NCI-H1436 (cell line): ENCODE measurements around the gene EME2.

Experiments used
- DNase-seq: peaks from one replicate; lab custom pipeline; 2025; lab: John Stamatoyannopoulos, UW

The EME2 gene

DNA sequence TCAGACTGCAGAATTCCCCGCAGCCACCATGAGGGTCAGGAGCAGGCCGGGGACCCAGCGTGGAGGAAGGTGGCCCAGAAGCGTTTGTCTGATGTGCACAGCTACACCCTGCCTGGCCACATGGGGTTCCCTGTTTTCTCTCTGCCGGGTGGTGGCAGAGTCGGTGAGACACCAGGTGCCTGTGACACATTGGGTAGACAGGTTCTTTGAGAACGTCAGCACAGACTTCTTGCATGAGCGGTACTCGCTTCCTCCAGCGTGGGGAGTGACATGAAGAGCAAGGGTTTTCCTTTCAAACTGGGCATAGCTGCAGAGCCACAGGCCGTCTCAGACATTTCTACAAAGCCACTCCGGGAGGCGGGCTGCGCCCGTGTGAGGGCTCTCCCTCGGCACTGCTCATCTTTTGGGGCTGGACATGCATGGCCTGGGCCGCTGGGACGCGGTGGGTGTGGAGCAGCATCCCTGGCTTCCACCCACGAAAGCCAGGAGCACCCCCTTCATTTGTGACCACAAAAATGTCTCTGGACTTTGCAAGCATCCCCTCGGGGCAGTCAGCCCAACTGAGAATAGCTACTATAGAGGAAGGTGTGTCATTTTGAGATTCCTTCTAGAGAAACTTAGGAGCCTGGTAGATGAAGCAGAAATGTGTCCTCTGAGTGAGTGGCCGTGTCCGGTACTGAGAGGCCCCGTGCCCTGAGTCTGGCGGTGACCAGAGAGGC, 27.3 kb upstream of the EME2 start:
- no peak for DNase-seq

DNA sequence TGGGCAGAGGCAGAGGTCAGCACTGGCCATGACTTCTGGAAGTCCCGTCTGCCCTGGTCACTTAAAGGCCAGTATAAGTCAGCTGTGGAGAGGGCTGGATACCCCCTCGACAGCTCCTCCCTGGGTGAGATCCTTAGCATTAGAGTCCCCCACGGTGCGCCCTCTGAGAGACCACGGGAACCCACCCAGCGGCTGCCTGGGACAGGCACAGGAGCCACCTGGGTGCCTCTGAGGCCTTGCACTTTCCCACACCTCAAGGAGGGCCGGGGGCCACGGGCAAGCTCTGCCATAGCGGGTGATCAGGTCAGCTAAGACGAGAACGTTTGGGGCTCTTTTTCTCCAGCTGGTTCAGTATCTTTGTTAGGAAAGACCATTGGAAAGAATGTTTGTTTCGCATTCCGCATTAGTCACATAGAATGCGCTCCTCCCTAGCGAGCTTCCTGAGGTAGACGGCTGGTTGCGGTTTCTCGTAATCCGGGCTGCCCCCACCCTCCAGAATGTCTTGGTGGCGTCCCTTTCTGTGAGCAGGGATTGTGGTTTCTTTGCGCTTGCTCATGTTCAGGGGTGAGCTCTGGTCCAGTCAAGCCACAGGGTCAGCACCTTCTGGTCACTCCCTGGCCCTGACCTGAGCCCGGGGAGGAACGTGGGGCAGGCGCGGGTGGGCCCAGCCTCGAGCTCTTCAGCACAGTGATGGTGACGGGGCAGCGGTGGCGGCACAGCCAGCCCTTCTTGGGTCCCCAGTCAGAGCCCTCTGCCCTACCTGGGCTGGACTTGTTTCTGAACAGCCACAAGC, 26.5 kb upstream of the EME2 start:
- DNase-seq = no peak

DNA sequence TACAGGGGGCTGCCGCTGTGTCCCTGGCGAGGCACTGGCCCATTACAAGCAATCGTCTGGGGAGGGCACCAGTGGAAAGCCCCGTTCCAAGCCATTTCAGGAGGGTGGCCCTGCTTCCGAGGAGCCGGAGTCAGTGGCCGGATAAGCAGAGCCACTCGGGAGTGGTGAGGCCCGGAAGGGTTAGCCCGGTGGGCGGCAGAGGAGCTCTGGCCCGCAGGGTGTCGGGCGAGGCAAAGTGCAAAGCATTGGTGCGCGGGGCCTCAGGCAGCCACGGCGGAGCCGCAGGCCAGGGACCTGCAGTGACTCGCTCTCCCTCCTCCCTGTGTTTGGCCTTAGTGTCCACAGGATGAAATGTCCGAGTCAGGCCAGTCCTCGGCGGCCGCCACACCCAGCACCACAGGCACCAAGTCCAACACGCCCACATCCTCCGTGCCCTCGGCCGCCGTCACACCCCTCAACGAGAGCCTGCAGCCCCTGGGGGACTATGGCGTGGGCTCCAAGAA, 25.9 kb upstream of the EME2 start:
- DNase-seq = no peak

DNA sequence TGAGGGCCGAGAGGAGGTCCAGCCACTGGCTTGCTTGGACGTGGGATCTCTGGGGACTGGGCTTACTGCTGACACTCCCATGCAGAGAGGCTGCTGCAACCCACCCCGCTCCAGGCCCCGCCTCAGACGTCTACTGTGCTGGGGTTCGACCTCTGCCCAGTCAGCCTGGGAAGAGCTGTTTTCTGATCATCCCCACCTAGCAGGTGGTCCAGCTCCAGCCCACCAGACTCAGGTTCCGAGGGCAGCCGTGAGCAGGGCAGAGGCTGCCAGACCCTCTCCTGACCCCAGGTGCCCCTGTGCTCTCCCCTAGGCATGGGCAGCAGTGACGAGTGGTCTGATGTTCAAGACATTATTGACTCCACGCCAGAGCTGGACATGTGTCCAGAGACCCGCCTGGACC, 24.7 kb upstream of the EME2 start:
- DNase-seq = no peak

DNA sequence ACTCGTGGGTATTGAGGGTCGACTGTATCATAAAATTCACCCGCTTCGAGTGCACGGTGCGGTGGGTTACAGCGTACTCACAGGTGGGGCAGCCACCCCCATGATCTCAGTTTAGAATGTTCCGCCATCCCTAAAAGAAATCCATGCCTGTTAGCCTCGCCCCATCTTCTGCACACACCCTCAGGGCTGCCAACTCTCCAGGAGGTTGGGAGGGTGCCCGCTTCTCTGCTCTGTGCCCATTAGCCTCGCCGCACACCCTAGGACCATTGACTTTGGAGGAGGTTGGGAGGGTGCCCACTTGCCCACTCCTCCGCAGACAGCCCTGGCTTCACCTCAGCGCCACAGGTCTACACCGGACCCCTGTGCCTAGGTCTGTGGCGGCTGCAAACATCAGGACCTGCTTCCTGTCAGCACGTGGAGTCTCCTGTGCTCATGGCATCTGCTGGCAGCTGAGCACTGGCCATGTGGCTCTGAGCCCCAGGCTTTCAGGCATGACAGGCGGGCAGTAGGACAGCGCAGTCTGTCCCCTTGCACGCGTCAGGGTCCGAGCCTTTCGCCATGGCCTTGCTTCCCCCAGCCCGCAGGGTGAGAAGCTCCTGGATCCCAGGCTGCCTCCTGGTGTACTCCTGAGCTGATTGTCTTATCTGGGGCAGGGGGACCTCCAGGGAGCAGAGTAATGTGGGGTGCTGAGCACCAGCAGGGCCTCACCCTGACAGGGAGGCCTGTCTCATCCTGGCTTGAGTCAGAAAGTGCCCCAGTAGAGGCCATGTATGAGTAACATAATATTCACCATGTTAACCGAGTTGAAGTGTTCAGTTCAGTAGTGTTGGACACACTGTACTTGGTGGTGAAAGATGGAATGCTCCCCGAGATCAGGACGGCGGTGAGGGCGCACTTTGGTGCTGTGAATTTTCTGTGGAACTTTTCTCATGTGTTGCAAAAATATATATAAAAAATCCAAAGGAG, 23.2 kb upstream of the EME2 start:
- DNase-seq = no peak

DNA sequence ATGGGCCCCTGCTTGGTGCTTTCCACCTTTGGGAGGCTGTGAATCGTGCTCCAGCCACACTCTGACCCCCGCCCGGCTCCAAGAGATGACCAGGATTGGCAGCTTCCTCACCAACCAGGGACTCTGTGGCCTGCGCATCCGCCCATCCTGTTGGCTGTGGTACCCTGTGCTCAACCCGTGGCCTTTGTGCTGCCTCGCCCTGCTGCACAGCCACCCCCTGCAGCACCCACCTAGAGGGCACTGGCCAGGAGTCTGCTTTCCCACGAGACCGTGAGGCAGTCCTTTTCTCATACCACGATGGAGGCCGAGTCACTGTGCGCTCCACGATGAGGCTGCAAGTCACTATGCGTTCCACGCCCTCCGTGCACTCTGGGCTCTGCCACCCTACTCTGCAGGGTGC, 20.7 kb upstream of the EME2 start:
- DNase-seq = no peak

DNA sequence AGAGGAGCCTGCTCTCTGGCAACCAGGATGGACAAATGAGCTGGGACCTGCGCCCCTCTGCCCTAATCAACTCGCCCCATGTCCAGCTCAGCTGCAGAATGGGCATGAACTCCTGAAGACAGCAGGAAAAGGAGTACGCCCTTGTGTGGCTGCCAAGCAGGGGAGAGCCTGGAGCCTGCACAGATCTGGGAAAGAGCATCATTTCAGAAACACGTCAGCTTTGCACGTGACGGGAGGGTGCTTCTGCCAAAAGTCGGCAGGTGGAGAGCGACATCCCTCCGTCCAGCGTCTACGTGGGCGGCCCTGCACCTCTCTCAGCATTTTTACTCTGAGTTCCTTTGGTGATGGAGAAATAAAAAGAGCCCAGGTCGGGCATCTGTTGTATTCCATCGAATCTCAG, 19.8 kb upstream of the EME2 start:
- no peak for DNase-seq

DNA sequence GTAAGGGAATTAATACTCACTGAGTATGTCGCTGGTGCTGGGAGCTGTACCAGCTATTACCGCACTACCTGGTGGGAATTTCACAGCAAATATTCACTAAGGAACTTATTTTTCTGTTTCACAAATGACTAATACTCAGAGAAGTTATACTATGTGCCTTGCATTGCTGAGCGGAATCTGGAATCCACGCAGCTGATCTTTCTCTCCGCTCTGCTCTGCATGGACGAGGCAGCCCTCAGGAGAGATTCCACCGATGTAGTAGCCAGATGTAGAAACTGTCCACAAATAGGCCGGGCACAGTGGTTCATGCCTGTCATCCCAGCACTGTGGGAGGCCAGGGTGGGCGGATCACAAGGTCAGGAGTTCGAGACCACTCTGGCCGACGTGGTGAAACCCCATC, 18.4 kb upstream of the EME2 start:
- DNase-seq = no peak

DNA sequence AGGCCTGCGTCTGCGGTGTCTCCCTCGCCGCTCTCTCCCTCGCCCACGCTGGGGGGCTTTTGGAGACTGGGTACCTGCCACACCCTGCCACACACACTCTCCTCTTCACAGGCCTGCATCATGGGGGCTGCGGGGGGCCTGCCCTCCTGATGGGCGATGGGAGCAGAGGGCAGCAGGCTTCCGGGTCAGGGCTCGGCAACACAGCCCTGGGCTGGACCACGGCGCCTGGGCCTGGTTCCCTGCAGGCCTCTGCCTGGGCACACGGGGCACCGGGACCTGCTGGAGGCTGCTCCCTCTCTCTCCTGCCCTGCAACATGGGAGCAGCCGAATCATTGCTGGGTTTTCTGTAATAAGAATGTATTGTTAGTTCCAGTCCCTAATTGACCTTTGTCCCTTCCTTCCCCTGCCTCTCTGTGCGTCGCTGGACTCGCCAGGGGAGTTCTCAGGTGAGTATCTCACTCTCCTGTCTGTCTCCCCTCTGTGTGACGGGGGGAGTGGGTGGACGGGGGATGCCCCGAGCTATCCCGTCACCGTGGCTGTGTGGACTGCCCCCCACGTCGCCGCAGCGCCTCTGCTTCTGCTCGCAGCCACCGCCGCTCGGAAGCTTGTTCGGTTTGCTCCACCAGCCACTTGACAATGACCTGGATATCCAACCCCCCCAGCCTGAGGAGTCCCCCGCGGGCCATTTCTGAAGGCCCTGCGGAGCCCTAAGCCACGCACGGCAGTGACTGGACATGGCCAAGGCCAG, 14.7 kb upstream of the EME2 start:
- no peak for DNase-seq

DNA sequence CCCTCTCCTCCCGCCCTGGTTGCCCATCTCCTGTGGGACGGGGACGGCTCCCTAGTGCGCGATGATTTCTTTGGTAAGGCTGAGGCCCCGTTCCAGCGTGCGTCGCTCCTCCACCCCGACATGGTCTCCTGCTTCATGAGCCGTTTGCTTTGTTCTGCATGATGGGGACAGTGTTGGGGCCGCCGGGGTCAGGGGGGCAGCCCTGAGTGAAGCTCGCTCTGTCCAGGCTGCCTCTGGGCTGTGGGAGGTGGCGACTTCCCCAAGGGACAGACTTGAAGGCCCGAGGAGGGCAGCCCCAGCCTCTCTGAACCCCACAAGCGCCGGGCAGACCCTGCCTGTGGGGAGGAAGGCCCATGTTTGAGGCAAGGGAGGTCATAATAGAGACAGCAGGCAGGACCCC, 13.7 kb upstream of the EME2 start:
- DNase-seq = no peak

DNA sequence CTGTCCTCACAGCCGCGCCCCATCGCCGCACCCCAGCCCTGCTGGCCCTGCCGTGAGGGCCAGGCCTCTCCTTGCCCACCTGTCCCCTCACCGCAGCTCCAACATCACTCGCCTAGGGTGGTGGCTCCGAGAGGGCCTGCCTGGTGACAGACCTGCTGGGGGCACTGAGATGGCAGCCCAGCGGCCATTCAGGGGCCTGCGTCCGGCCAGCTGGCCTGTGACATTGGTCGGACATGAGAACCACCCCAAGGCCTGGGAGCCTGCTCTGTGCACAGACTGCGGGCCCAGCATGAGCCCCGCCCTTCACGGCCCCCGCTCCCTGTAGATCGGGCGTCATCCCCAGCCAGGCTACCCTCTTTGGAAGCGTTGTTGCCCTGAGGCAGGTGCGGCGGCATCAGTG, 13.1 kb upstream of the EME2 start:
- no peak for DNase-seq

DNA sequence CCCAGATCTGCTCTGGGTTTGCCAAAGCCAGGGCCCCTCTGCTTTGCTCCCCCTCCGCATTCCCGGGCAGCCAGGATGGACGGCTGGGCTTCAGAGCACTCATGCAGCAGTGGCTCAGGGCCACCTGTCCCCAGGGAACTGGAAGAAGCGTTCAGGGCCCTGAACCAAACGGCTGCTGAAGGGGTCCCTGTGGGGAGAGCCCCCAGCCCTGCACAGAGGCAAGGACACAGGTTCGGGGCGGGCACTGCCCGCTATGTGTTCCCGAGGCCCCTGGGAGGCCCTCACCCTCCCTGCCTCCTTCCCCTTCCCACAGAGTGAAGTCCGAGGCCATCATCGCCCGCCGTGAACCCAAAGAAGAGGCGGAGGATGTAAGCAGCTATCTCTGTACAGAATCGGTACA, 11.7 kb upstream of the EME2 start:
- DNase-seq = no peak

DNA sequence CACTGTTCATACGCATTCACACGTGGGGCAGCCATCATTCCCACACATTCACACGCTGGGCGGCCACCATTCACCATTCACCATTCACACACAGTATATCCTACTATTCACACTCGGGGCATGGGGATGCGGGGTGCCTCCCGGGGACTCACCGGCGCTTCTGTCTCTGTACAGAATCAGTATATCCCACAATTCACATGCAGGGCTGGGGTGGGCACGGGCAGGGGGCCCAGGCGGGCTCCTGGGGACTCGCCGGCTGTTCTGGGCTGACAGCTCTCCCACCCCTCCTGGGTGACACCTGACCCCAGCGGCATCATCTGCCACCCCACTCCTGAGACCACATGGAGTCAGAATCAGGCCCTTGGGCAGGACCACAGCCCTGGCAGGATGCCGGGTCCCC, 10.9 kb upstream of the EME2 start:
- no peak for DNase-seq

DNA sequence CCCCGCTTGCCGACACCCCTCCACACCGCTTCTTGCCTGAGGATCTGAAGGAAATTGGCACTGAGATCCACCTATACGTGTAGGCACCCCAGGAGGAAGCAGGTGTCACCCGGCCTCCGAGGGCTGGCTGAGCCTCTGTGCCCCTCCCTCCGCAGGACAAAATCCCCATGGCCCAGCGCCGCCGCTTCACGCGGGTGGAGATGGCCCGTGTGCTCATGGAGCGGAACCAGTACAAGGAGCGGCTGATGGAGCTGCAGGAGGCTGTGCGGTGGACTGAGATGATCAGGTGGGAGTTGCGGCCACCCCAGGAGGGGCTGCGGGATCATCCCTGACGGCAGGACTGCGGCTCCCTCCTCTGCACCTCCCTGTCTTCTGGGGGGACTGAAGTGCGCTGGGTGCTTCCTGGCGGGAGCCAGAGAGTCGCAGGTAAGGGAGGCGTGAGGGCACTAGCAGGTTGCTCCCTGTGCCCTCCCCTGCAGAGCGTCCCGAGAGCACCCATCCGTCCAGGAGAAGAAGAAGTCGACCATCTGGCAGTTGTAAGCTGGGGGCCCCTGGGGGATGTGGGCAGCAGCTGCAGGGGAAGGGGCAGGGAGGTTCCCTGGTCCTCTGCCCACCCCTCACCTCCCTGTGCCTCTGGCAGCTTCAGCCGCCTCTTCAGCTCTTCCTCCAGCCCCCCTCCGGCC, 10.3 kb upstream of the EME2 start:
- DNase-seq = no peak

DNA sequence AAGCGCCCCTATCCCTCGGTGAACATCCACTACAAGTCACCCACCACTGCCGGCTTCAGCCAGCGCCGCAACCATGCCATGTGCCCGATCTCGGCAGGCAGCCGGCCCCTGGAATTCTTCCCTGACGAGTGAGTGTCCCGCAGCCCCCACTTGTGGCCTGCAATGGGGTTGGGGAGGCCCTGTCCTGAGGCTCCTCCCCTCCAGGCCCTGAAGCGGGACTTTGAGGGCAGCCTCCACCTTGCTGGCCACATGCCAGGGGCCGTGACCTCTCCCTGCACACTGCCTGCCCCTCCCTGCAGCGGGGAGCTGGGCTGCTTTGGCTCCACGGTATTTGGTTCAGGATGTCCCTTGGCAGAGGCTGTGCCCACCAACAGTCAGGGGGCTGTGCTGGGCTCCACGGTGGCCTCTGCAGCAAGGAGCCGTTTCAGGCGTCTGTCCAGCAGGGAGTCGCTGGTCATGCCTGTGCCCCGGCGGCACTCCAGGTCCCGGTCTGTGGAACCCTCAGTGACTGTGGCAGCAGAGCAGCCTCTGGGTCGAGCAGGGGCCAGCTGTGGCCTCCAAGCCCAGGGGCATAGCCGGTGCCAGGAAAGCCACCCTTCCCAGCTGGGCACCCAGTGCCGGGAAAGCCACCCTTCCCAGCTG, 9.6 kb upstream of the EME2 start:
- no peak for DNase-seq

DNA sequence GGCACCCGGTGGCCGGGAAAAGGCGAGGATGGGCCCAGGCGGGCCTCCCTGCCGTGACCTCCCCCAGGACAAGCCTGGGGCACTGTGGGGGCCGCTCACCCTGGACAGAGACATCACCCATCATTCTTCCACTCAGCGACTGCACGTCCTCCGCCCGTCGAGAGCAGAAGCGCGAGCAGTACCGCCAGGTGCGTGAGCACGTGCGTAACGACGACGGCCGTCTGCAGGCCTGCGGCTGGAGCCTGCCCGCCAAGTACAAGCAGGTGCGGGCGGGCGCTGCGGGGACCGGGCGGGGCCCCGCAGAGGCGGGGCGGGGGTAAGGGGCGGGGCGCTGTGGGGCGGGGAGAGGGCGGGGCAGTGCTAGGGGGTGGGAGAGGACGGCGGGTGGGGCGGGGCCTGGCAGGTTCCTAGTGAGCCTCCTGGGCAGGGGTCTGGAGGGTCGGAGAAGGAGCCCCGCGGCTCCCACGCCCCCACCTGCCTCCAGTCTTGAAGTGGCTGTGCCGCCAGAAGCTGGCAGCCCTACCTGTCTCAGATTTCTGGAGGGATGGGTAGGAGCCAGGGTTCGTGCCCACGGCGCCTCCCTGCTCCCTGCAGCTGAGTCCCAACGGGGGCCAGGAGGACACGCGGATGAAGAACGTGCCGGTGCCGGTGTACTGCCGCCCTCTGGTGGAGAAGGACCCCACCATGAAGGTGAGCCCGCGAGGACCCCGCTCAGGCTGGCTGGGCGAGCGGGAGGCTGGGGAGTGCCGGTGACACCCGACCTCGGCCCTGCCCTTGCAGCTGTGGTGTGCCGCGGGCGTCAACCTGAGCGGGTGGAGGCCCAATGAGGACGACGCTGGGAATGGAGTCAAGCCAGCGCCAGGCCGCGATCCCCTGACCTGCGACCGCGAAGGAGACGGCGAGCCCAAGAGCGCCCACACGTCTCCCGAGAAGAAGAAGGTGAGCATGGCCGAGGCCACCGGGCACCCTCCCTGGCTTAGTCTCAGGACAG, 8.8 kb upstream of the EME2 start:
- no peak for DNase-seq

DNA sequence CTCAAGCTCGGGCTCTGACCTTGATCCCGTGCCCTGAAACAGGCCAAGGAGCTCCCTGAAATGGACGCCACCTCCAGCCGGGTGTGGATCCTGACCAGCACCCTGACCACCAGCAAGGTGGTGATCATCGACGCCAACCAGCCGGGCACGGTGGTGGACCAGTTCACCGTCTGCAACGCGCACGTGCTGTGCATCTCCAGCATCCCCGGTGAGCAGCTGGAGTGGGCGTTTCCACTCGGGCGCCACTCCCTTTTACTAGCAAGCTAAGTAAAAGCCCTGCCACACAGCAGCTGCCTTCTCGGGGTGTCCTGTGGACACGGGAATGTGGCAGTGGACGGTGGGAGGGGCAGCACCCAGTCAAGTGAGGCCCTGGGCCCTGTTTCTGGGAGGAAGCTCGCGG, 7.6 kb upstream of the EME2 start:
- DNase-seq = no peak

DNA sequence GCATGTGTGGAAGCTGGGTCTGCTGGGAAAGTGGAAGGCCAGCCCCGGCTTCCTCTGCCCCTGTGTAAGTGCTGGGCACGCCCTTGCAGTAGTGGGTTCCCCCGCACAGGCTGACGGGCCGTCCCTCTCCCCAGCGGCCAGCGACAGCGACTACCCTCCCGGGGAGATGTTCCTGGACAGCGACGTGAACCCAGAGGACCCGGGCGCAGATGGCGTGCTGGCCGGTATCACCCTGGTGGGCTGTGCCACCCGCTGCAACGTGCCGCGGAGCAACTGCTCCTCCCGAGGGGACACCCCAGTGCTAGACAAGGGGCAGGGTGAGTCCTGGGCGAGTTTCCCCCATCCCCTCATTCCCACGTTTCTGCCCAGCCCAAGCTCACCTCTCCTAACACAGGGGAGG, 6.8 kb upstream of the EME2 start:
- DNase-seq = no peak

DNA sequence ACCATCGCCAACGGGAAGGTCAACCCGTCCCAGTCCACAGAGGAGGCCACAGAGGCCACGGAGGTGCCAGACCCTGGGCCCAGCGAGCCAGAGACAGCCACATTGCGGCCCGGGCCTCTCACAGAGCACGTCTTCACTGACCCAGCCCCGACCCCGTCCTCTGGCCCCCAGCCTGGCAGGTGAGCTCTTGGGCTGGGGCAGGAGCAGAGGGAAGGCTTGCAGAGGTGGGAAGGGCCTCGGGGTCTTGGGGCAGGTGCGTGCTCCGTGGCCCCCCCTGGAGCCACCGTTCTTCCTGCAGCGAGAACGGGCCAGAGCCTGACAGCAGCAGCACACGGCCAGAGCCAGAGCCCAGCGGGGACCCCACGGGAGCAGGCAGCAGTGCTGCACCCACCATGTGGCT, 6.4 kb upstream of the EME2 start:
- no peak for DNase-seq
